Omental fat pad (tissue), 4 donors: ENCODE results near the gene ABCF1. TPM values are rescaled to one million over a fixed set of nuclear protein-coding genes. Genes with fewer than 3 reads are reported as not detected.

Source experiments
- ATAC-seq: fragments of 150-250 bp; one replicate; pipeline ENCODE4 v1.9.1; 2016; ENCODE audit warnings: mild to moderate bottlenecking, moderate library complexity; ENCODE audit not compliant: low FRiP score
- DNase-seq: peaks from one replicate; pipeline ENCODE4 v3.0.0-alpha.2; 2019; ENCODE audit warnings: low spot score
- CTCF ChIP-seq, 3 donors: fragments of 450-650 bp; IDR thresholded peaks; one replicate each; pipeline ENCODE4 v1.5.1; 2016 to 2017; ENCODE audit warnings: antibody characterized with exemption in 3 of 3, mild to moderate bottlenecking in 3 of 3, moderate library complexity in 2 of 3
- small RNA-seq: library from RNA; depleted of rRNA; stranded (forward); fragments of <200 nt; gene quantifications from one replicate; pipeline ENCODE3, GENCODE V24; 2016
- total RNA-seq, 4 donors: library from RNA; depleted of rRNA; stranded (reverse); fragments of >200 nt; gene quantifications; one replicate each; pipeline ENCODE4 v1.1.0, GENCODE V29; 2016

The ABCF1 gene
- total RNA-seq, 4 donors from 2014 or later, result 34.4 to 86.0 (median 51.1) TPM

- peak; percentile 79 for DNase-seq
- peak; percentile 86 for ATAC-seq
These were observed 55.5 kb downstream of the ABCF1 start, which contains the start of gene ATAT1 for GRCh38 chr6:30626484-30627366. ATAT1 (plus strand) TSS chr6:30626874.

GRCh38 chr6:30635834-30636233 is 64.6 kb downstream of the ABCF1 start:
- no peak for TF ChIP-seq CTCF (IDR thresholded peaks at IDR 0.05)
- ATAC-seq, result no peak

More at GRCh38 chr6:30626484-30627366, 55.5 kb downstream of the ABCF1 start, which contains the start of gene ATAT1:
- no peak for TF ChIP-seq CTCF (IDR thresholded peaks at IDR 0.05)

GRCh38 chr6:30640481-30640880 is 69.2 kb downstream of the ABCF1 start:
- TF ChIP-seq CTCF (IDR thresholded peaks at IDR 0.05), result no peak
- ATAC-seq, result no peak
- DNase-seq, result no peak

More at GRCh38 chr6:30635834-30636233, 64.6 kb downstream of the ABCF1 start:
- no peak for DNase-seq

GRCh38 chr6:30641048-30641447 is 69.8 kb downstream of the ABCF1 start:
- no peak for ATAC-seq
- no peak for TF ChIP-seq CTCF (IDR thresholded peaks at IDR 0.05)

More at GRCh38 chr6:30641048-30641447, 69.8 kb downstream of the ABCF1 start:
- DNase-seq, result no peak

Small RNA genes lying within 50 kb of the gene (small RNA-seq; reads per million reads assigned to genes)
- 4.5 reads per million, percentile 74 among the genes with 10 or more reads in this experiment for gene MIR877

Other genes with a start within 250 kb of the ABCF1 start
- gene TRIM39, start 244.5 kb upstream of the ABCF1 start, total RNA-seq, result 10 to 100 TPM; 10.4 to 17.2 (median 15.2) TPM
- 10 to 100 TPM; 36.6 to 53.8 (median 48.1) TPM for gene RPP21, start 226.3 kb upstream of the ABCF1 start, total RNA-seq
- gene HLA-E, start 81.9 kb upstream of the ABCF1 start, total RNA-seq, result 1,000 to 10,000 TPM in 1 of 4 donors, 100 to 1,000 TPM in 3; 562 to 1,653 (median 781) TPM
- 10 to 100 TPM; 40.1 to 50.6 (median 43.7) TPM for gene GNL1, start 15.0 kb upstream of the ABCF1 start, total RNA-seq
- gene PRR3, start 14.1 kb upstream of the ABCF1 start, total RNA-seq, result 10 to 100 TPM in 1 of 4 donors, 1 to 10 TPM in 3; 5.0 to 10.4 (median 7.5) TPM
- gene PPP1R10, start 45.8 kb downstream of the ABCF1 start, total RNA-seq, result 10 to 100 TPM; 26.3 to 89.4 (median 42.0) TPM
- 10 to 100 TPM; 35.7 to 67.4 (median 43.0) TPM for gene MRPS18B, start 46.4 kb downstream of the ABCF1 start, total RNA-seq
- gene ATAT1, start 55.4 kb downstream of the ABCF1 start, total RNA-seq, result 1 to 10 TPM; 3.2 to 7.1 (median 5.8) TPM
- gene C6orf136, start 75.7 kb downstream of the ABCF1 start, total RNA-seq, result 10 to 100 TPM in 1 of 4 donors, 1 to 10 TPM in 3; 4.7 to 11.2 (median 7.3) TPM
- gene DHX16, start 101.6 kb downstream of the ABCF1 start, total RNA-seq, result 10 to 100 TPM; 19.5 to 28.1 (median 24.3) TPM
- 10 to 100 TPM; 25.5 to 55.7 (median 43.4) TPM for gene PPP1R18, start 115.2 kb downstream of the ABCF1 start, total RNA-seq
- 1 to 10 TPM; 2.9 to 5.8 (median 3.7) TPM for gene NRM, start 119.5 kb downstream of the ABCF1 start, total RNA-seq
- gene MDC1, start 145.8 kb downstream of the ABCF1 start, total RNA-seq, result 10 to 100 TPM in 1 of 4 donors, 1 to 10 TPM in 3; 6.2 to 15.0 (median 7.2) TPM
- 100 to 1,000 TPM; 229 to 281 (median 256) TPM for gene TUBB, start 148.9 kb downstream of the ABCF1 start, total RNA-seq
- gene FLOT1, start 171.2 kb downstream of the ABCF1 start, total RNA-seq, result 100 to 1,000 TPM in 3 of 4 donors, 10 to 100 TPM in 1; 90.2 to 156 (median 142) TPM
- 100 to 1,000 TPM in 1 of 4 donors, 10 to 100 TPM in 2, 1 to 10 TPM in 1; 6.8 to 224 (median 43.4) TPM for gene IER3, start 173.1 kb downstream of the ABCF1 start, total RNA-seq